SK-N-SH (cell line): ENCODE results near the gene B4GALNT3. TPM values are rescaled to one million over a fixed set of nuclear protein-coding genes. Genes with fewer than 3 reads are reported as not detected.

Experiments
- CTCF ChIA-PET: fragments of 300-600, 350-600 bp; formaldehyde crosslinking; extraction: SDS; loops from one replicate; lab custom pipeline; 2021; lab: Yijun Ruan, JAX
- POLR2A ChIA-PET: fragments of 350-600 bp; sonication (Branson Sonifier 250); formaldehyde crosslinking; extraction: SDS; loops from one replicate; lab custom pipeline; 2020; ENCODE audit warnings: antibody characterized with exemption, inconsistent platforms; lab: Yijun Ruan, JAX
- DNase-seq: peaks from one replicate; pipeline ENCODE4 v3.0.0; 2012
- H2AFZ ChIP-seq: fragments of 200-600 bp; sonication (generic); 2 replicates; pipeline ENCODE4 v1.8.1; 2016; ENCODE audit warnings: antibody characterized with exemption, mild to moderate bottlenecking, low read depth
- H3F3A ChIP-seq: fragments of 200-600 bp; sonication (generic); replicated peaks from 2 replicates; pipeline ENCODE3; 2016; ENCODE audit warnings: antibody characterized with exemption, mild to moderate bottlenecking; ENCODE audit not compliant: insufficient read depth
- H3K27ac ChIP-seq, 2 experiments: fragments of 200-500 bp in 1 of 2; fragments of 200-600 bp in 1 of 2; sonication (Bioruptor generic) in 1 of 2; sonication (generic), shearing (Covaris generic) in 1 of 2; 2 replicates each; pipeline versions ENCODE4 v1.5.1 to v1.6.1; 2014 to 2016; ENCODE audit warnings: low read depth in 2 of 2, inconsistent platforms in 1 of 2, low read length in 1 of 2, mild to moderate bottlenecking in 1 of 2, mixed read lengths in 1 of 2
- H3K27me3 ChIP-seq: fragments of 200-600 bp; sonication (generic), shearing (Covaris generic); 2 replicates; pipeline ENCODE4 v1.6.1; 2016; ENCODE audit warnings: mixed run types; ENCODE audit not compliant: insufficient read depth
- H3K36me3 ChIP-seq, 2 experiments: fragments of 200-500 bp in 1 of 2; fragments of 200-600 bp in 1 of 2; sonication (Bioruptor generic) in 1 of 2; sonication (generic) in 1 of 2; replicated peaks in 1 of 2; 2 replicates each; pipeline versions ENCODE3 to v1.5.1; 2014 to 2016; ENCODE audit warnings: low read length in 1 of 2, mild to moderate bottlenecking in 1 of 2; ENCODE audit not compliant: insufficient read depth in 2 of 2, control insufficient read depth in 1 of 2
- H3K4me1 ChIP-seq, 2 experiments: fragments of 200-500 bp in 1 of 2; fragments of 200-600 bp in 1 of 2; sonication (Bioruptor generic) in 1 of 2; sonication (generic), shearing (Covaris generic) in 1 of 2; 2 replicates each; pipeline versions ENCODE4 v1.5.1 to v1.6.1; 2014 to 2016; ENCODE audit warnings: low read depth in 1 of 2, low read length in 1 of 2, mixed run types in 1 of 2; ENCODE audit not compliant: insufficient read depth in 2 of 2, control insufficient read depth in 1 of 2
- H3K4me2 ChIP-seq: fragments of 200-600 bp; sonication (generic), shearing (Covaris generic); 2 replicates; pipeline ENCODE4 v1.6.1; 2017; ENCODE audit warnings: mixed run types
- H3K4me3 ChIP-seq, 2 experiments: fragments of 200-500 bp in 1 of 2; fragments of 200-600 bp in 1 of 2; sonication (Bioruptor generic) in 1 of 2; sonication (generic), shearing (Covaris generic) in 1 of 2; 2 replicates each; pipeline versions ENCODE4 v1.5.1 to v1.8.1; 2014 to 2016; ENCODE audit warnings: low read depth in 2 of 2, inconsistent platforms in 1 of 2, low read length in 1 of 2, mild to moderate bottlenecking in 1 of 2, mixed read lengths in 1 of 2, moderate library complexity in 1 of 2
- H3K79me2 ChIP-seq: fragments of 200-600 bp; sonication (generic); 2 replicates; pipeline ENCODE4 v1.8.1; 2017; ENCODE audit warnings: mild to moderate bottlenecking; ENCODE audit not compliant: insufficient read depth
- H3K9ac ChIP-seq: fragments of 200-600 bp; sonication (generic); 2 replicates; pipeline ENCODE4 v1.6.1; 2017; ENCODE audit warnings: mixed run types
- H3K9me2 ChIP-seq: fragments of 200-600 bp; sonication (generic); 2 replicates; pipeline ENCODE4 v1.6.1; 2017; ENCODE audit warnings: mixed run types
- H3K9me3 ChIP-seq: fragments of 200-600 bp; sonication (generic); 2 replicates; pipeline ENCODE4 v1.6.1; 2017; ENCODE audit warnings: mixed run types, mild to moderate bottlenecking, moderate library complexity
- H4K20me1 ChIP-seq: fragments of 200-600 bp; sonication (generic); 2 replicates; pipeline ENCODE4 v1.6.1; 2017; ENCODE audit warnings: mild to moderate bottlenecking, mixed run types; ENCODE audit not compliant: insufficient read depth
- CTCF ChIP-seq: fragments of 200-600 bp; sonication (generic); IDR thresholded peaks from 2 replicates; pipeline ENCODE4 v1.6.1; 2017; ENCODE audit warnings: antibody characterized with exemption, mild to moderate bottlenecking, moderate library complexity
- ELF1 ChIP-seq: IDR thresholded peaks from 2 replicates; pipeline ENCODE4 v1.4.0; 2012
- FOXJ3 ChIP-seq: sonication (generic); formaldehyde crosslinking; IDR thresholded peaks from 2 replicates; pipeline ENCODE4 v1.5.1; 2020; ENCODE audit warnings: mild to moderate bottlenecking, missing genetic modification reagents
- FOXM1 ChIP-seq: IDR thresholded peaks from 2 replicates; pipeline ENCODE4 v1.4.0; 2012; ENCODE audit warnings: low read depth, mild to moderate bottlenecking
- NFIC ChIP-seq: IDR thresholded peaks from 2 replicates; pipeline ENCODE4 v1.4.0; 2012; ENCODE audit warnings: borderline replicate concordance
- POLR2AphosphoS5 ChIP-seq: IDR thresholded peaks from 2 replicates; pipeline ENCODE4 v1.6.1; 2012; ENCODE audit warnings: low read depth, low read length
- REST ChIP-seq: IDR thresholded peaks from 2 replicates; pipeline ENCODE4 v1.6.1; 2012; ENCODE audit warnings: mild to moderate bottlenecking, low read depth, low read length, moderate library complexity
- RXRA ChIP-seq: IDR thresholded peaks from 2 replicates; pipeline ENCODE4 v1.4.0; 2012; ENCODE audit warnings: low read depth, mild to moderate bottlenecking, borderline replicate concordance
- SMC3 ChIP-seq: IDR thresholded peaks from 2 replicates; pipeline ENCODE4 v1.6.1; 2012; ENCODE audit warnings: low read depth, low read length, improper control_type of control experiment
- TAF1 ChIP-seq: IDR thresholded peaks from 2 replicates; pipeline ENCODE4 v1.6.1; 2012; ENCODE audit warnings: low read depth, mild to moderate bottlenecking, low read length, moderate library complexity, borderline replicate concordance
- USF2 ChIP-seq: fragments of 150-350 bp; IDR thresholded peaks from 2 replicates; pipeline ENCODE4 v1.6.1; 2017; ENCODE audit warnings: antibody characterized with exemption, low read length, low read depth, borderline replicate concordance
- ZBTB33 ChIP-seq: IDR thresholded peaks from 2 replicates; pipeline ENCODE4 v1.4.0; 2012; ENCODE audit warnings: low read depth, borderline replicate concordance
- WGBS: methylation state at CpG from one replicate; pipeline ENCODE4 v1.1.6; 2017; ENCODE audit warnings: low lambda C conversion rate; 5-methylcytosine and 5-hydroxymethylcytosine counted together
- polyA plus RNA-seq, 3 experiments: library from polyadenylated mRNA; depleted of rRNA; stranded (reverse); fragments of >200 nt; gene quantifications; 2 replicates each; pipeline ENCODE4 v1.2.3, GENCODE V29; 2012

B4GALNT3 gene
- polyA plus RNA-seq, 1 of the 3 experiments (the other 2 are of a cell fraction) = 0.53 TPM

GRCh38 chr12:497501-498160, 37.9 kb downstream of the B4GALNT3 start:
- POLR2A ChIA-PET = no interaction called here
- no peak overlapping the region for H3K9ac ChIP-seq
- peaks cover 40% of the 10 kb centered on the region; the same call in 1 of the 2 replicates for H3K27me3 ChIP-seq
- no peaks in the 10 kb centered on the region for H3K4me1 ChIP-seq
- no peak overlapping the region for H3K27ac ChIP-seq
- TF ChIP-seq TAF1 = no peak
- TF ChIP-seq ZBTB33 = no peak
- TF ChIP-seq NFIC = no peak
- no peak for TF ChIP-seq FOXM1
- TF ChIP-seq REST = no peak
- no peaks in the 10 kb centered on the region for H3K79me2 ChIP-seq
- no peak overlapping the region for H2AFZ ChIP-seq
- no peak overlapping the region for H3K4me2 ChIP-seq
- no peaks in the 10 kb centered on the region for H3K9me2 ChIP-seq
- 65% methylated on average over 9 of the region's 9 CpGs for WGBS
- no peak overlapping the region for H3K4me3 ChIP-seq
- no peaks in the 10 kb centered on the region for H3F3A ChIP-seq
- no peak for DNase-seq
- H3K36me3 ChIP-seq = no peaks in the 10 kb centered on the region
- no peaks in the 10 kb centered on the region for H3K9me3 ChIP-seq
- H4K20me1 ChIP-seq = no peaks in the 10 kb centered on the region
- CTCF ChIA-PET = interaction anchor here (0.8 kb wide), 1 partner anchor 44 kb away, joined by 3 read pairs; no protein-coding TSS in a partner anchor

- H3K27me3 ChIP-seq = peaks cover 42% of the 10 kb centered on the region; the same call in 1 of the 2 replicates
- H4K20me1 ChIP-seq = no peaks in the 10 kb centered on the region
- H3K9me3 ChIP-seq = no peaks in the 10 kb centered on the region
- no peaks in the 10 kb centered on the region for H3K4me1 ChIP-seq
- ChIA-PET POLR2A (no interaction called here), CTCF (interaction anchor here (1.8 to 3.3 kb wide), 2 partner anchors 58 to 251 kb away, joined by 4 to 10 read pairs; no protein-coding TSS in a partner anchor)
- H3K9ac ChIP-seq = no peak overlapping the region
- no peaks in the 10 kb centered on the region for H3K79me2 ChIP-seq
- no peak overlapping the region for H3K4me3 ChIP-seq
- H2AFZ ChIP-seq = no peak overlapping the region
- no peaks in the 10 kb centered on the region for H3K9me2 ChIP-seq
- 72% methylated on average over 8 of the region's 8 CpGs for WGBS
- no peaks in the 10 kb centered on the region for H3K36me3 ChIP-seq
- no peaks in the 10 kb centered on the region for H3F3A ChIP-seq
- H3K27ac ChIP-seq = no peak overlapping the region
- DNase-seq = no peak
- no peak overlapping the region for H3K4me2 ChIP-seq
- no peak for TF ChIP-seq SMC3
- TF ChIP-seq FOXJ3 (CRISPR knock-in tag) = no peak
- no peak for TF ChIP-seq USF2
- TF ChIP-seq POLR2AphosphoS5 = no peak
- TF ChIP-seq ELF1 = no peak
- no peak for TF ChIP-seq ZBTB33
- no peak for TF ChIP-seq RXRA
- no peak for TF ChIP-seq CTCF
- TF ChIP-seq NFIC = no peak
These were observed 40.2 kb downstream of the B4GALNT3 start for GRCh38 chr12:499837-500458.
